Activated CD4-positive, CD25-positive, alpha-beta regulatory T cell (primary cell): ENCODE data around the gene STX8.

Experiments used
- DNase-seq, 4 experiments: peaks; one replicate each; lab custom pipeline; 2025; lab: John Stamatoyannopoulos, UW

The STX8 gene

GRCh38 chr17:9292561-9292941, 283.1 kb downstream of the STX8 start:
- no peak for DNase-seq

DNA sequence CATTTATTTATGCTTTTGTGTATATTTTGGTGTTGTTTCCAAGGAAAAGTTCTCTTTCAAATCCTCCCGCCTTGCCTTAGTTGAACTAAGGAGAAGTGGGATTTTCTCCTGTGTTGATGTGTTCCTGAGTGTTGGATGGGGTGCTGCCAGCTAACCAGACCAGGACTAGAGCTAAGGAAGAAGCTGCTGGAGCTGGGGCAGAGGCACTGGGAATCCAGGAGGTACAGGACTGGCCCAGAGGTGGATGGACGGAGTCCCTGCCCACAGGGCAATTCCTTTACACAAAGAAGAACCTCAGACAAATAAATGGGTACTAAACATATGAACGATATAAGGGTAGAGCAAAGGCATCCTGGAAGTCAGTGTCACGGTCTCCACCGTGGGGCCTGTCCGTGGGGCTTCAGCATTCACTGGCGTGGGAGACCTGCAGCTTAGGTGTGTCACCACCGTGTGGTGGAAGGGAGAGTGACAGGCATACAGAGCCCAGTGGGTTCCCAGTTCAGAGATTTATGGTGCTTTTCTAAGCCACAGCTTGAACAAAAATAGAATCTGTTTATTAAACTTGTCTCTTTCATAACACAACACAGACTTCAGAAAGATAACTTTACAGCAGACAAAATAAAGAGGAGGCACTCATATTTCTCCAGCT, 283.6 kb downstream of the STX8 start:
- peak in 2 of 4 experiments; percentile 2 to 9 for DNase-seq

DNA sequence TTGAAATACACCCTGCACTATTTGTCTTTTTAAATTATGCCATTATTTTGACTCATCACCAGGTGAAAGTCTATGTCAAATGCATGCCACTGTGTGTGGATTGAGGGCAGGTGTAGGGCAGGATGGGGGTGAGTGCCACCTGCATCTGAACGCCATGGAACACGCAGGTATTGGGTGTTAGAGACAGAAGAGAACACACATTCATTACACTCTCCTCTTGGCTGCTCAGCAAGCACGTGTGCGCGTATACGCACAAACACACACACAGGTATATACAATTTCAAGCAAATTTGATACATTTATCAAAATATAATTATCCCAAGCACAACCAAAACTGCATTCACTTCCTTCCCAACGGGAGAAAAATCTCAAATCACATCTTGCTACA, 285.4 kb downstream of the STX8 start:
- DNase-seq = no peak

- DNase-seq = no peak
Observed at GRCh38 chr17:9287306-9287705, 288.3 kb downstream of the STX8 start.

- no peak for DNase-seq
Observed at GRCh38 chr17:9286434-9286833, 289.2 kb downstream of the STX8 start.

DNA sequence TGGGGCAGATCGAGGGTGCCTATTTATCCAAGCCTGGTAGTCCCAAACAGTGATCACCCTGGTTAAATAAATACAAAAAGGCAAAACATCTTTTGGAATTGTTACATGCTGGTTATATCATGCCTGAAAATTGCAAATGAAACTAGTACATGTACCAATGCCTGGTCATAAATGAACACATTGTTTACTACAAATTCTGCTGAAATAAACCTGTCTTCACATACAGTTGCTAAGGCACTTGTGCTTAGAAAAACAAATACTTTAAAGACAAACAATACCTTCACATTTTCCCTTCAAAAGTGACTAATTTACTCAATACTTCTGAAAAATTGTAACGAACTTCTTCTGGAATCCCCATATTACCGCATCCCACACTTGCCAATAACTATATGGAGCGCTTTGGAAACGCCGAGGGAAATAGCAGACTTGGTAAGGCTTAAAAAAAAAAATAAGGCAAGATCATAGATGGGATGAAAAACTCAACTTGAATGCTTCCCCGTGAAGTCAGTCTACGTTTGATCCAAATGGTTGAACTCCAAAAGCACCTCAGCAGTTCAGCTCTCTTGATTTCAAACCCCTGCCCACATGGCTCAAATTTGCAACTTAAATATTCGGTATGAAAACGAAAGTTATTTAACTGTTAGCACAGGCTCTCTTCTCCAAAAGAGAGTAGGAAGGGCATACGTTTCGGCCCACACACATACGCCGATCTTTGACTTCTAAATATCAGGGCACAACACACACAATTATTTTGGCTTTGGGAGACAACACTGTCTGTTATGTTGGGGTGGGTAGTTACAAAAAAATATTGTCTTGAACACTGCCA, 289.8 kb downstream of the STX8 start:
- no peak for DNase-seq

DNA sequence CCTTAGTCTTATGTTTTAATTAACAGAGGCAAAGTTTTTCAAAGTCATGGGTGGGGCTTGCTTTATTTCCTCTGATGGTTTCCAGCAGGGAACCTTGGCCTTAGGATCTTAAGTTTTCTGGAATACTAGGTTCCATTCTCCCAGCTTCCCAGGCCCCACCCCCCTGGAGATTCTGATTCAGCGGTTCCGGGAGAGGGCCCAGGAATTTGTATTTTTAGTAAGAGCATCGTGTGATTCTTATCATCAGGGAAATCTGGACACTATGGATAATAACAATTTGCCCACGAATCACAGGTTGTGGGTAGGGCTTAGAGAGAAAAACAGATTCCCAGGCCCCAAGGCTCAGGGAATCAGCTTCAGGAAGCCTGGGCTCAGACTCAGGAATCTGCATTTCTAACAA, 290.7 kb downstream of the STX8 start:
- DNase-seq = no peak

DNA sequence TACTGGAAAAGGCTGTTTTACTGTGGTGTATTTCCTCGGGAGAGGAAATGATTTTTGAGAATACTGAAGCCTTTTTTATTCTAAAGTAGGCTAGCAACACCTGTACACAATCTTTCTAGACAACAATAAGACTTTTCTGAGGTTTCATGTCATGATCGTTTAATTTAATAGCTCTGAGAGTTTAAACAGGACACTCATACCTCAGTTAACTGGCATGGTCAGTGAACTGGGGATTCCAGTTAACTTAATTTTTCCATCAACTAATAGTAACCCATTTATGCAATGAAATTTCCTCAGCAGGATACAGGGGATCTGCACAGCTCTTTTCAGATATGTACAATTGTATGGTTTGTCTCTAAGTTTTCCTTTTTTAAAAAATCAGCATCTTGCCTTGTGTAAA, 291.7 kb downstream of the STX8 start:
- DNase-seq = no peak

- DNase-seq = no peak
Observed at GRCh38 chr17:9279893-9280292, 295.7 kb downstream of the STX8 start.

DNA sequence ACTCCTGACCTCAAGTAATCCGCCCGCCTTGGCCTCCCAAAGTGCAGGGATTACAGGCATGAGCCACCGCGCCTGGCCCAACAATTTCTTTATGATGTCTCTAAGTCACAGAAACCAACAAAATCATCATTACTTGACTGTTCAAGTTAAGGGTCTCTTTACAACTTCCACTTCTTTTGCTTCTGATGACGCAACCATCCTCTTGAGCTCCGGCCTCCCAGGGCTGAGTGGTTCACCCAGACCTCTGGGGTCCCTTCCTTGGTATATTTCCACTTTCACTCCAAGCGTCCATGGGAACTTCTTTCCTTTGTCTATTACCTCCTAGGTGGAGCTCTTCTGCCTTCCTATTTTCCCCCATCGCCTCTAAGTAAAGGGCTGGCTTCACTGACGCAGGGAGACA, 300.6 kb downstream of the STX8 start:
- no peak for DNase-seq

DNA sequence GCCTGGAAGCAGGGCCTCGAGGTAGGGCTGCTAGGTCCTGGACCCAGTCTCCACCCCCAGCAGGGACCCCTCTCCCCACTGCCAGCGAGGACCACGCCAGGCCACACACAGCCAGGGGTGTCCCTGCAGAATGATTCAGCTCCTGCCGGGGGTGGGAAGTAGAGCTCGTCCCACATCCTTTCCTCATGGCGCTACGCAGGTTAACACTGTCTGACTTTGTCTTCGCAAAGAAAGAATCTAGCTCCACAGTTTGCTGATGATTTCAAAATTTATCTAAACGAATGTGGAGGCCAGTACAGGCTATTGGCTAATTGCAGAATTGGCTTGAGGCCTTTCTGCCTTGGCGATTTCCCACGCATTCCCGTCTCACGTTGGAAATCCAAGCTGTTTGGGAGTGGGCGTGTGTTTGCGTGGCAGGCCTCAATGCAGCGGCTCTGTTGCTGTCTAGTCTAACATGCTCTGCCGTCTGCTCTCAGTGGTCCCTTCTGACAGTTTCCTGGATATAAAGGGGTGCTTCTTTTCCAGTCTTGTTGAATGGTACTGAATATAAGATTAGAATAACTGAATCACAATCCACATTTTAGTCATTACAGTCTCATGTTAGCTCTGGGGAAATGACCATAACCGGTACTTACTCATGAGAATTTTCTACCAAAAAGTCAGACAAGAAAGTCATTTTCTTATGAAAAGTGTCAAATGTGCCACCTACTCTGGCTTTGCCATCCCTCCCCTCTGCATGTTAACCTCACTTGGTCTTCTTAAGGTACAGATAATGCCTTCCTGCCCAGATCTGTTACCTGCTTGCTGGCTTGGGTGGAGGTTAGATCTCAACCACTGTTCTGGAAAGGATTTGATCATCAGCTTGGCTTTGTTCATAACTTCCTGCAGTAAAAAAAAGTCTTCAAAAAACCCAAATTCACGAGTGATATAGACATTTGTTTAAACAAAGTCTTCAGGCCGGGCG, 301.9 kb downstream of the STX8 start:
- no peak for DNase-seq

GRCh38 chr17:9272501-9273200, 303.0 kb downstream of the STX8 start:
- DNase-seq = no peak

- no peak for DNase-seq
Observed at GRCh38 chr17:9271989-9272388, 303.6 kb downstream of the STX8 start.

- no peak for DNase-seq
Observed at GRCh38 chr17:9270921-9271320, 304.7 kb downstream of the STX8 start.

DNA sequence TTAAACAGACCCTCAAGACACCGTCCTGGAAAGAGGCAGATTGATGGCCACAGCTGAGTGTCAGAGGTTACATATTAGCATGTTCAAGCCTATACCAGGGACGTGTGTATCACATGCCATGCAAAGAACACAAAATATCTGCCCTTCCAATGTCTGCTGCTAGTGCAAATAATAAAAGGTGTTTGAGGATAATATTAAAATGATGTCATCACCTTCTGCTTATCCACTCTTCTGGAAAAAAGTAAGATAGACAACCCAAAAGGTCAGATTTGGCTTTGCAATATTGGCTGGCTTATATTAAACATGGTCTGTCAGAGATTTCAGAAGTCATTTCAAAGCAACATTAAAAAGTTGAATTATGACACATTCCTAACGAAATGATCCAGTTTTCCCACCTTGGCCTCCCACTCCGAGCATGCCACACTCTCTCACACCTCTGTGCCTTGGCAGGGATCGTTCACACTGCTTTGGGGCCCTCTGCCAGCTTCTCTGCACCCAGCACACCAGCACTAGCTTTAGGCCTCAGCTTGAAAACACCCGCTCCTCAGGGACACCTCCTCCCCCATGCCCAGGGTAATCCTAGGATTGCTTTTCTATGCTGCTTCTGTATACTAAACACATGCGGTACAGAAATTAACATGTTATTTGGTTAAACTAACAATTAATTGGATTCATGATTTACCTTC, 306.1 kb downstream of the STX8 start:
- no peak for DNase-seq

GRCh38 chr17:9268546-9268945, 307.1 kb downstream of the STX8 start:
- no peak for DNase-seq

- no peak for DNase-seq
Observed at GRCh38 chr17:9266697-9267117, 308.9 kb downstream of the STX8 start.

- DNase-seq = no peak
Observed at GRCh38 chr17:9266031-9266680, 309.5 kb downstream of the STX8 start.

DNA sequence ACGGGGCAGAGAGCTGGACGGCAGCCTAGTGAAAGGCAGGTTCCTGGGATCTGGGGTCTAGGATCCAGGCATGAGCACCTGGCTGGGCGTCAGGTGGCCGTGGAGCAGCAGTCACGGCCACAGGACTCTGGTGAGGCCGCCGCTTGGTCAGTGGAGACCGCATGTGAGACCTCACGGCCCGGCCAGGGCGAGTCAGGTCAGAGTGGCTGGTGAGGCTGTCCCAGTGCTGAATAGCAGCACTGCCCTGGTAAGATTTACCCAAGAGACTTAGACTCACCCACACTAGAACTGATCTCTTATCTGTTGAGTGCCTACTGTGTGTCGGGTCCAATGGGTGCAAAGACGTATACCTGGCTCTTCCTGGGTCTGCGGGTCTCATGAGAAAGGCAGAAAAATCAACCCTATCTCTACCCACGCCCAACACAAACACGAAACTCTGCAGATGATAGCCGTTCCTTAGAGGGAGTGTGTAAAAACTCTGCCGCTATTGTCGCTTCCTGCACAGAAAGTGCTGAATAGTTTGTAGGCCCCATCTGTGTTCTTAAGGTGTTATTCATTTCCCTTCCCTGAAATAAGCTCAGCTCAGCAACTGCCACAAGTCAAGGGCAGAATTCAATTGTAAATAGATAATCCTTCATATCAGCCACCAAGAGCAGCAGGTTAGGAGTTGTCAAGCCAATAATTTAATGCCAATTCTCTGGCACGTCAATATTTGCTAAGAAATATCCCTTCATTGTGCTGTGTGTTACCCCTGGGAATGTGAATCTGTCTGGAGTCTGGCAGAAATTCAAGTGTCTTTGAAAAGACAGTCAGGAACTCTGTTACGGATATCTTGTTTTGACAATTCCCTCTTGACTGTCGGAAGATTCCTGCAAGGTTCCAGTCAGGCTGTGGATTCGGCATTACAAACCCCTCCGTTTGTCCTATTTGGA, 314.3 kb downstream of the STX8 start:
- no peak for DNase-seq

DNA sequence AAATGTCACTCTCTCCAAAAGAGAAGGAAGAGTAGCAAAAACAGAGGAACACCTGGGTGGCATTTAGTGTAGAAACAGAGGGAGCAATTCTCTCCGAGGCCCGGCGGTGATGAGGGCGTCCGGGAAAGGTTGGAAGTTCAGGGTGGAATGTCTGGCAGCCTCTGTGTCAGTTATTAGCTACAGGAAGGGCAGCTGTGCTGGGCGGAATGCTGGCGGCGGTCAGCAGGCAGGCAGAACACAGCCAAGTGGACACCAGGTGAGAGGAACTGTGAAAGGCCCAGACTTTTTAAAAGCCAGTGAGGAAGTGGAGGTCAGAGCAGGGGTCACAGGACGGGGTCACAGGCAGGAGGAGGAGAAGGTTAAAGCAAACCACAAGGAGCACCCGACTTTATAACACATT, 316.2 kb downstream of the STX8 start:
- no peak for DNase-seq
